ENCODE data around the gene CSRNP3. TPM values are rescaled to one million over a fixed set of nuclear protein-coding genes. Genes with fewer than 3 reads are reported as not detected.

Gene CSRNP3
- polyA plus RNA-seq, 2 of the 4 experiments (the other 2 are of a cell fraction) = 0.05 to 0.25 TPM

GRCh38 chr2:165436559-165436958, 32.9 kb upstream of the CSRNP3 start (continued):
- TF ChIP-seq FOSL2 (IDR thresholded peaks at IDR 0.05) (no peak), FOSL2 (CRISPR knock-in tag; IDR thresholded peaks at IDR 0.05) (no peak), POLR2AphosphoS2 (conservative IDR thresholded peaks at IDR 0.05; ENCODE audit: low read length) (no peak)

- H3K4me2 ChIP-seq = no peak overlapping the region
- POLR2A ChIA-PET = no interaction called here
- H3K27ac ChIP-seq = no peak overlapping the region
- CTCF ChIA-PET = no interaction called here
- H3K9me3 ChIP-seq = no peaks in the 10 kb centered on the region
- H3K4me3 ChIP-seq = no peak overlapping the region
- WGBS (ENCODE audit: missing lambda C conversion rate) = 4% methylated on average over 1 of the region's 1 CpG
- no peak for DNase-seq (ENCODE audit: low read depth in 1 of 2, low spot score in 1 of 2)
- no peak for FAIRE-seq
- no peak for ATAC-seq
- TF ChIP-seq RFX5 (IDR thresholded peaks at IDR 0.05) (no peak), EP300 (IDR thresholded peaks at IDR 0.05) (no peak), RAD21 (conservative IDR thresholded peaks at IDR 0.05 in 1 of 2, IDR thresholded peaks at IDR 0.05 in 1 of 2) (no peak), FOSB (CRISPR knock-in tag; IDR thresholded peaks at IDR 0.05) (no peak), GATA3 (IDR thresholded peaks at IDR 0.05; ENCODE audit: borderline replicate concordance) (no peak), ELK1 (IDR thresholded peaks at IDR 0.05; ENCODE audit: low read depth, low read length) (no peak), CHD2 (IDR thresholded peaks at IDR 0.05; ENCODE audit: low read length, partially characterized antibody) (no peak), MAZ (IDR thresholded peaks at IDR 0.05; ENCODE audit: borderline replicate concordance, low read depth, low read length) (no peak), KDM1A (IDR thresholded peaks at IDR 0.05; ENCODE audit: low read depth) (no peak), MAFK (IDR thresholded peaks at IDR 0.05; ENCODE audit: partially characterized antibody) (no peak), PBX3 (IDR thresholded peaks at IDR 0.05) (no peak), JUN (IDR thresholded peaks at IDR 0.05) (no peak), POLR2AphosphoS2 (conservative IDR thresholded peaks at IDR 0.05; ENCODE audit: low read length) (no peak), RCOR1 (IDR thresholded peaks at IDR 0.05; ENCODE audit: low read depth, low read length) (no peak), REST (IDR thresholded peaks at IDR 0.05) (no peak), ESRRA (IDR thresholded peaks at IDR 0.05; ENCODE audit: borderline replicate concordance, low read length) (no peak), TFCP2L1 (CRISPR knock-in tag; IDR thresholded peaks at IDR 0.05) (no peak), E2F6 (IDR thresholded peaks at IDR 0.05; ENCODE audit: borderline replicate concordance, low read depth) (no peak), NPAS2 (CRISPR knock-in tag; IDR thresholded peaks at IDR 0.05; ENCODE audit: borderline replicate concordance) (no peak), RNF2 (IDR thresholded peaks at IDR 0.05; ENCODE audit: borderline replicate concordance, low read depth) (no peak)
- no peaks in the 10 kb centered on the region for H3K4me1 ChIP-seq
Observed at GRCh38 chr2:165440367-165440766, 29.1 kb upstream of the CSRNP3 start.
